Liver (tissue), 9 donors: Measurements from ENCODE around the gene SEC24D. TPM values are rescaled to one million over a fixed set of nuclear protein-coding genes. Genes with fewer than 3 reads are reported as not detected.

Experiments used
- DNase-seq: peaks from one replicate; pipeline ENCODE4 v3.0.0-alpha.2; 2017; ENCODE audit warnings: low spot score
- H3K27ac ChIP-seq, 2 donors: one replicate each; pipeline ENCODE4 v1.7.0; 2013; ENCODE audit warnings: inconsistent platforms in 2 of 2, low read length in 2 of 2, control low read depth in 1 of 2, low read depth in 1 of 2, mild to moderate bottlenecking in 1 of 2
- H3K27me3 ChIP-seq, 4 donors: one replicate each; pipeline versions ENCODE4 v1.6.1 to v1.7.0; 2013; ENCODE audit warnings: low read length in 3 of 4, inconsistent platforms in 1 of 4, mild to moderate bottlenecking in 1 of 4, moderate library complexity in 1 of 4; ENCODE audit not compliant: control insufficient read depth in 4 of 4, insufficient read depth in 4 of 4
- H3K36me3 ChIP-seq, 4 donors: one replicate each; pipeline versions ENCODE4 v1.6.1 to v1.7.0; 2013; ENCODE audit warnings: low read length in 3 of 4, mild to moderate bottlenecking in 3 of 4, low read depth in 1 of 4, moderate library complexity in 1 of 4; ENCODE audit not compliant: control insufficient read depth in 4 of 4, insufficient read depth in 3 of 4
- H3K4me1 ChIP-seq, 4 donors: one replicate each; pipeline versions ENCODE4 v1.6.1 to v1.7.0; 2013; ENCODE audit warnings: low read length in 3 of 4, mild to moderate bottlenecking in 3 of 4, moderate library complexity in 1 of 4; ENCODE audit not compliant: control insufficient read depth in 4 of 4, insufficient read depth in 4 of 4
- H3K4me3 ChIP-seq, 3 donors: one replicate each; pipeline versions ENCODE4 v1.6.1 to v1.7.0; 2013; ENCODE audit warnings: low read length in 3 of 3, control low read depth in 1 of 3, low read depth in 1 of 3, mild to moderate bottlenecking in 1 of 3
- H3K9ac ChIP-seq, 2 donors: one replicate each; pipeline ENCODE4 v1.7.0; 2013; ENCODE audit warnings: low read length in 2 of 2, mild to moderate bottlenecking in 2 of 2, moderate library complexity in 2 of 2, control low read depth in 1 of 2, low read depth in 1 of 2
- H3K9me3 ChIP-seq, 4 donors: one replicate each; pipeline versions ENCODE4 v1.6.1 to v1.7.0; 2013; ENCODE audit warnings: low read length in 3 of 4; ENCODE audit not compliant: control insufficient read depth in 4 of 4
- ATF3 ChIP-seq: IDR thresholded peaks from 2 replicates; pipeline ENCODE4 v1.6.1; 2016; ENCODE audit warnings: antibody characterized with exemption
- GABPA ChIP-seq, 2 donors: IDR thresholded peaks in 1 of 2; conservative IDR thresholded peaks in 1 of 2; 2 replicates each; pipeline ENCODE4 v1.6.1; 2016; ENCODE audit warnings: antibody characterized with exemption in 2 of 2, mild to moderate bottlenecking in 1 of 2, moderate library complexity in 1 of 2
- NR2F2 ChIP-seq: IDR thresholded peaks from 2 replicates; pipeline ENCODE4 v1.6.1; 2016; ENCODE audit warnings: antibody characterized with exemption
- RAD21 ChIP-seq, 2 donors: IDR thresholded peaks; 2 replicates each; pipeline ENCODE4 v1.6.1; 2016; ENCODE audit warnings: antibody characterized with exemption in 2 of 2, mild to moderate bottlenecking in 2 of 2
- REST ChIP-seq: IDR thresholded peaks from 2 replicates; pipeline ENCODE4 v1.6.1; 2016; ENCODE audit warnings: antibody characterized with exemption, mild to moderate bottlenecking
- RXRA ChIP-seq, 2 donors: IDR thresholded peaks; 2 replicates each; pipeline ENCODE4 v1.6.1; 2017 to 2018; ENCODE audit warnings: antibody characterized with exemption in 2 of 2, mild to moderate bottlenecking in 1 of 2
- TAF1 ChIP-seq: conservative IDR thresholded peaks from 2 replicates; pipeline ENCODE4 v1.6.1; 2016; ENCODE audit warnings: antibody characterized with exemption, mild to moderate bottlenecking
- YY1 ChIP-seq: IDR thresholded peaks from 2 replicates; pipeline ENCODE4 v1.6.1; 2016; ENCODE audit warnings: antibody characterized with exemption, mild to moderate bottlenecking
- WGBS: extraction: QIAGEN DNeasy Blood & Tissue Kit; methylation state at CpG from one replicate; pipeline ENCODE4 v1.1.7; 2013; 5-methylcytosine and 5-hydroxymethylcytosine counted together
- polyA plus RNA-seq, 2 donors: library from polyadenylated mRNA; stranded (reverse) in 1 of 2; unstranded in 1 of 2; fragments of 200-250 nt in 1 of 2; fragments of >200 nt in 1 of 2; fragmentation: Nextera tagmentation in 1 of 2; extraction: Ambion mirVana in 1 of 2; gene quantifications; one replicate each; pipeline versions ENCODE4 v1.2.1 to v1.2.3, GENCODE V29; 2013 to 2015
- total RNA-seq, 2 donors: library from RNA; depleted of rRNA; stranded (reverse); fragments of >200 nt; gene quantifications; one replicate each; pipeline ENCODE4 v1.2.3, GENCODE V29; 2014
- TF ChIP-seq, protein P1 (sequence below): IDR thresholded peaks from 2 replicates; pipeline ENCODE4 v1.6.1; 2016; ENCODE audit warnings: antibody characterized with exemption
- donor health status: healthy.
- donor health status: healthy.
- donor health status: healthy.
- donor health status: healthy.
- donor health status: healthy.

Gene SEC24D
- total and polyA plus RNA-seq, 4 donors = 16.0 to 80.8 (median 33.7) TPM

- Histone ChIP-seq H3K4me3 (no peak overlapping the region), H3K9ac (no peak overlapping the region), H3K4me1 (peaks cover 0 to 29% (median 18%) of the 10 kb centered on the region in 4 donors), H3K9me3 (no peaks in the 10 kb centered on the region), H3K36me3 (peaks cover 8 to 33% (median 27%) of the 10 kb centered on the region in 4 donors), H3K27ac (no peak overlapping the region), H3K27me3 (no peaks in the 10 kb centered on the region)
- DNase-seq = no peak
- TF ChIP-seq GABPA (IDR thresholded peaks at IDR 0.05 in 1 of 2, conservative IDR thresholded peaks at IDR 0.05 in 1 of 2) = no peak
- no peak for TF ChIP-seq ATF3
- no peak for TF ChIP-seq RXRA (IDR thresholded peaks at IDR 0.05)
- TF ChIP-seq, protein P1, sequence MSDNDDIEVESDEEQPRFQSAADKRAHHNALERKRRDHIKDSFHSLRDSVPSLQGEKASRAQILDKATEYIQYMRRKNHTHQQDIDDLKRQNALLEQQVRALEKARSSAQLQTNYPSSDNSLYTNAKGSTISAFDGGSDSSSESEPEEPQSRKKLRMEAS = no peak
- no peak for TF ChIP-seq NR2F2
- no peak for TF ChIP-seq TAF1
- WGBS = 65% methylated on average over 3 of the region's 3 CpGs
Measured at GRCh38 chr4:118762730-118763477, 73.0 kb downstream of the SEC24D start.

DNA sequence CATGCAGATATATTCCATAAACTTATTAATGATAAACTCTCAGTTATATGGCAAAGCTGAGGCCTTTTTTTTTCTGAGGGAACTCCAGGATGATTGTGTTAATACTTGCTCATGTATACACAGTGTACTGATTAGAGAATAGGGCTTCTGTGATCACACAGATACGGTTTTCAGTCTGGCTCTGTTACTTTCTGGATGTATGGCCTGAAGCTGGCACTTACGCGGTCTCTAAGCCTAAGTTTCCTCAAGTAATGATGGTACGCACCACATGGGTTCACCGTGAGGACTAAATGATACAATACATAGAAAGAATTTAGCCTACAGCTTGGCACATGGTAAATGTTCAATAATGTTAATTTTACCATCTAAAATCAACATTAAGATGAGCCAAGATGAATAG lies 73.8 kb downstream of the SEC24D start:
- Histone ChIP-seq H3K4me3 (no peak overlapping the region), H3K9me3 (no peaks in the 10 kb centered on the region), H3K27ac (peak overlapping the region; percentile 31 to 34), H3K36me3 (peaks cover 8 to 31% (median 24%) of the 10 kb centered on the region in 4 donors), H3K9ac (no peak overlapping the region), H3K27me3 (no peaks in the 10 kb centered on the region), H3K4me1 (peaks cover 0 to 35% (median 23%) of the 10 kb centered on the region in 4 donors)
- WGBS = 84% methylated on average over 5 of the region's 5 CpGs
- DNase-seq = no peak
- TF ChIP-seq REST (no peak), ATF3 (no peak), RAD21 (IDR thresholded peaks at IDR 0.05) (no peak), NR2F2 (no peak)
- TF ChIP-seq, protein P1 = no peak

- Histone ChIP-seq H3K27me3 (no peaks in the 10 kb centered on the region), H3K27ac (peak overlapping the region; percentile 32 to 34), H3K4me1 (peaks cover 0 to 42% (median 29%) of the 10 kb centered on the region in 4 donors), H3K36me3 (peaks cover 4 to 25% (median 18%) of the 10 kb centered on the region in 4 donors), H3K9ac (no peak overlapping the region), H3K4me3 (no peak overlapping the region), H3K9me3 (no peaks in the 10 kb centered on the region)
- DNase-seq = no peak
- WGBS = 40% methylated on average over 2 of the region's 2 CpGs
- peak in 1 of 2 donors; percentile 12 for TF ChIP-seq RAD21 (IDR thresholded peaks at IDR 0.05)
- no peak for TF ChIP-seq YY1
Measured at GRCh38 chr4:118761397-118762016, 74.4 kb downstream of the SEC24D start.
